Right lobe of liver (tissue), 4 donors: Measurements from ENCODE around the gene HTR3B.

ENCODE experiments used
- CTCF ChIP-seq, 4 donors: fragments of 200-600 bp in 3 of 4; fragments of 450-650 bp in 1 of 4; IDR thresholded peaks; one replicate each; pipeline versions ENCODE4 v1.5.1 to v1.8.0; 2016 to 2022; ENCODE audit warnings: antibody characterized with exemption in 4 of 4, mild to moderate bottlenecking in 2 of 4
- POLR2A ChIP-seq: fragments of 450-650 bp; IDR thresholded peaks from one replicate; pipeline ENCODE4 v1.6.1; 2017; ENCODE audit warnings: antibody characterized with exemption, mild to moderate bottlenecking
- donor health status: DM: no; HTN: no; CAD: no.
- donor health status: DM: no; HTN: no; CAD: no.
- donor health status: DM: no; HTN: yes; CAD: no.

- no peak for TF ChIP-seq CTCF (IDR thresholded peaks at IDR 0.05)
- no peak for TF ChIP-seq POLR2A
Measured at GRCh38 chr11:113885897-113886296, 18.7 kb upstream of the HTR3B start.
